Spleen (tissue), 7 donors: ENCODE measurements around the gene CEMIP2.

ENCODE experiments used
- CTCF ChIP-seq, 11 experiments: fragments of 200-600 bp in 7 of 11; fragments of 450-650 bp in 4 of 11; sonication (generic) in 4 of 11; IDR thresholded peaks in 8 of 11; conservative IDR thresholded peaks in 3 of 11; 1 replicate in 7 of 11; 2 replicates in 4 of 11; pipeline versions ENCODE4 v1.4.0 to v1.8.0; 2016 to 2021; ENCODE audit warnings: antibody characterized with exemption in 11 of 11, inconsistent platforms in 4 of 11, mild to moderate bottlenecking in 1 of 11
- POLR2A ChIP-seq, 3 donors: fragments of 450-650 bp; IDR thresholded peaks; one replicate each; pipeline ENCODE4 v1.5.1; 2017; ENCODE audit warnings: antibody characterized with exemption in 3 of 3, mild to moderate bottlenecking in 1 of 3
- POLR2AphosphoS5 ChIP-seq, 3 donors: sonication (generic); formaldehyde crosslinking; IDR thresholded peaks; one replicate each; pipeline ENCODE4 v1.5.1; 2017; ENCODE audit warnings: antibody characterized with exemption in 3 of 3
- donor health status: DM: no; HTN: no; CAD: no; lungs with moderate emphysema.
- donor health status: DM: no; HTN: no; CAD: no.
- donor health status: DM: no; HTN: no; CAD: no.

GRCh38 chr9:71790296-71790695 is 22.0 kb upstream of the CEMIP2 start:
- TF ChIP-seq CTCF (IDR thresholded peaks at IDR 0.05 in 8 of 11, conservative IDR thresholded peaks at IDR 0.05 in 3 of 11), result no peak
- no peak for TF ChIP-seq POLR2A (IDR thresholded peaks at IDR 0.05)
- no peak for TF ChIP-seq POLR2AphosphoS5 (IDR thresholded peaks at IDR 0.05)
